Retinal pigment epithelial cell (primary cell): ENCODE measurements around the gene MAPK8IP1.

ENCODE experiments used
- DNase-seq: peaks from one replicate; pipeline ENCODE4 v3.0.0-alpha.2; 2010; ENCODE audit warnings: low read depth
- H3K4me3 ChIP-seq: 2 replicates; pipeline ENCODE4 v1.5.1; 2011; ENCODE audit warnings: mild to moderate bottlenecking, low read length, control low read depth, moderate library complexity
- TF ChIP-seq, protein P1 (sequence below): conservative IDR thresholded peaks from 2 replicates; pipeline ENCODE4 v1.5.1; 2011; ENCODE audit warnings: low read depth, low read length, control low read depth, inconsistent platforms

Gene MAPK8IP1

DNA sequence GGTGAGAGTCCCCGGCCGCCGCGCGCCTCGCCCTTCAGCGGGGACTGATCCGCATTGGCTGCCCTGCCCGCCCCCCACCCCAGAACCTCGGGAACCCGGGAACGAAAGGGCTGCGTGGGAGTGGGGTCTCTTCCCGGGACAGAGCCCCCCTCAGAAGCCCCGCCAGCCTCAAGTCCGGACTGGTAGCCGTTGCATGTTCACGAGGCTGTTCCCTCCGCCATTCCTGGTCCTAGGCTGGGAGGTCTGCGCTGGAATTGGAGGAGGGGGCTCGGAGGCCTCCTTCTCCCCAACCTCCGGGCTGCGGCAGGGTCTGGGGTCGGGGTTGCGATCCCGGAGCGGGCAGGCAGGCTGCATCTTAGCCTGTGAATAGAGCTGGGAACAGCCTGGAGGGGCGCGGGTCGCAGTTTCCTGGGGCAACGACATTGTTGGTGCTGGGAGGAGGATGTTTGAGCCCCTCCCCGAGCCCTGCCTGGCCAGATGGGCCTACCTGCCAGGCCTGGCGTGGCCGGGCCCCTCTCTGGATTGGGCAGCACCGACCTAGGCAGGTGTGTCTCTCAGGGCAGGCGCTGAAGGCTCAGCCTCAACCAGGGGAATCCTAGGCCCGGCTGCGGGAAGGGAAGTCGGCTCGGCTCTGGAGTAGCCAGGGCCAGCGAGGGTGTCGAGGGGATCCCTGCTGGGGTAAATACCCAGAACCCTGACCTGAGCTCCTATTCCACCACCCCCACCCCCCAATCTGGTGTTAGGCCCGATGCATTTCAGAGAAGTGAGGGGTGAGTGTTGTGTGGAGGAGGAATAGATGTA, 670 bp downstream of the MAPK8IP1 start:
- TF ChIP-seq, protein P1, sequence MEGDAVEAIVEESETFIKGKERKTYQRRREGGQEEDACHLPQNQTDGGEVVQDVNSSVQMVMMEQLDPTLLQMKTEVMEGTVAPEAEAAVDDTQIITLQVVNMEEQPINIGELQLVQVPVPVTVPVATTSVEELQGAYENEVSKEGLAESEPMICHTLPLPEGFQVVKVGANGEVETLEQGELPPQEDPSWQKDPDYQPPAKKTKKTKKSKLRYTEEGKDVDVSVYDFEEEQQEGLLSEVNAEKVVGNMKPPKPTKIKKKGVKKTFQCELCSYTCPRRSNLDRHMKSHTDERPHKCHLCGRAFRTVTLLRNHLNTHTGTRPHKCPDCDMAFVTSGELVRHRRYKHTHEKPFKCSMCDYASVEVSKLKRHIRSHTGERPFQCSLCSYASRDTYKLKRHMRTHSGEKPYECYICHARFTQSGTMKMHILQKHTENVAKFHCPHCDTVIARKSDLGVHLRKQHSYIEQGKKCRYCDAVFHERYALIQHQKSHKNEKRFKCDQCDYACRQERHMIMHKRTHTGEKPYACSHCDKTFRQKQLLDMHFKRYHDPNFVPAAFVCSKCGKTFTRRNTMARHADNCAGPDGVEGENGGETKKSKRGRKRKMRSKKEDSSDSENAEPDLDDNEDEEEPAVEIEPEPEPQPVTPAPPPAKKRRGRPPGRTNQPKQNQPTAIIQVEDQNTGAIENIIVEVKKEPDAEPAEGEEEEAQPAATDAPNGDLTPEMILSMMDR, result no peak

DNA sequence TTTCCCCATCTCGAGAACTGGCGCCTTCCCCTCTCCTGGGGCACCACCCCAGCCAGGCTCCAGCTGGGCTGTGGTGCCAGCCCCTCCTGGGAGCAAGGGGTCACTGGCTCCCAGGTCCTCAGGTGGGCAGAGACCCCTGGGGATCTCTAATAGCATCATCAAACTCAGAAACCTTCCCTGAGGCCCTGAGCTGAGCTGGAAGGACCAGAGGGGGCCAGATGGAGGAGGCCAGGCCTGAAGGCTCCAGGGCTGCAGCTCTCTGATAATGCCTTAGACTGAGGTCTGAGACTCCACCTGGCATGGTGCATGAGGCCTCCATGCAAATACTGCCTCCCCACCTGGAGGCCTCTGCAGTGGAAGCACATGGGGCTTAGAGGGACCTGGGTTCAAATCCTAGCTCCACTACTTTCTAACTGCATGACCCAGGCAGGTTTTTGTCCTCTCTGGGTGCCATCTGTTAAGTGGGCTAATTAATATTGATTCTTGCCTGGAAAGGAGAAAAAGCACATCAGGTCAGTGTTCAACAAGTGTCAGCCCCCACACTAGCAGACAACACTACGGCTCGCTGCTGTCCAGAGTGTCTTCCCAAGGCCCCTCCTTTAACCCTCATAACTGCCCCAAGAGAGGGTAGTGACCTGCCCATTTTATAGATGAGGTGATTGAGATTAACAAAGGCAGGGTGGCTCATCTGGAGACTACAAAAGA, 1.5 kb downstream of the MAPK8IP1 start:
- no peak overlapping the region for H3K4me3 ChIP-seq
- DNase-seq, result no peak
- TF ChIP-seq, protein P1, result no peak

More for the DNA sequence above, 670 bp downstream of the MAPK8IP1 start:
- peak overlapping the region; percentile 37 for H3K4me3 ChIP-seq
- no peak for DNase-seq

DNA sequence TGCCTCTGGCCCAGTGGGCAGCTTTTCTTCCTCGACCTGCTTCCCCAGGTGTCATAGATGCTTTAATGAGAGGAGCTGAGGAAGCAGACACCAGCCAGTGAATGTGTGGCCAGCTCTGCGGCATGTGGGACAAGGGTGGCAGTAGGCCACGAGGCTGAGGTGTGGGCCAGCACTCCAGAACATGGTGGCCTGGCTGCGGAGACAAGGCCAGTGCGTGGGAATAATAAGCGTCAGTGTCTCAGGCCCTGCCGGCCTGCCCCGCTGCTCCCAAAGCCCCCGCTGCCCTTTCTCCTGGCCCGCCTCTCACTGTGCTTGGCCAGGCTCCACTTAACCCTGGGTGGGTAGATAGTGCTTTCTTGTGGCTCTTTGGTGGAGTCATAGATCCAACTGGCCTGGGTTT, 2.1 kb downstream of the MAPK8IP1 start:
- TF ChIP-seq, protein P1, result no peak
- DNase-seq, result no peak
- H3K4me3 ChIP-seq, result no peak overlapping the region

DNA sequence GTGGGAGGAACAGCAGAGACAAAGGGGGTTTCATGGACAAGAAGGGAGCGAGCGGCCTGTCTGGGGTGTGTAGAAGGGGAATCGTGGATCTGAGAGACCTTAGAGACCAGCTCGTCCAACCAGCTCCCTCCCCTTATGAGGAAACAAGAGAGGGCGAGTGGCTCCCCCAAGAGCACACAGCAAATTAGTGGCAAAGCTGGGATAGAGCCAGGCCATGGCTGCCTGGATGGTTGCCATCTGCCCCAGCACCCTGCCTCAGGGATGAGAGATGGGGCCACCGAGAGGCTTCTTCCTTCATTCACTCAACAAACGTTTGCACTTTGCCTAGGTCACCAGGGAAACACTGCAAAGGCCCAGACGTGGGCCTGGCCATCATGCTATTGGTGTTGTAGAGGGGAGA, 4.1 kb downstream of the MAPK8IP1 start:
- H3K4me3 ChIP-seq, result no peak overlapping the region
- TF ChIP-seq, protein P1, result no peak
- no peak for DNase-seq

DNA sequence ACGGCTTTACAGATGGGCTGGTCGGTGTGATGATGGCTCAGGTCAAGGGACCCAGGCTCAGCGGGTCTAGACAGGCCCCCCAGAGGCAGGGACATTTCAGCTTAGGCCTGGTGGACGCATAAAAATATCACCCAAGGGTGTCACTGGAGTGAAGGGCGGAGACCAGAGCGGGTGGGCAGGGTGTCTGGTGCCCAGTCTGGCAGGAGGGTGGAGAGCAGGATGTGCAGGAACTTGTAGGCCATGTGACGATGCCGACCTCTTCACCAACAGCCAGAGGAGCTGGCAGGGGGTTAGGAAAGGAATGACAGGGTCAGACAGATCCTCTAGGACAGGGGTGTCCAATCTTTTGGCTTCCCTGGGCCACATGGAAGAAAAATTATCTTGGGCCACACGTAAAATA, 4.5 kb downstream of the MAPK8IP1 start:
- TF ChIP-seq, protein P1, result no peak
- no peak overlapping the region for H3K4me3 ChIP-seq
- no peak for DNase-seq

DNA sequence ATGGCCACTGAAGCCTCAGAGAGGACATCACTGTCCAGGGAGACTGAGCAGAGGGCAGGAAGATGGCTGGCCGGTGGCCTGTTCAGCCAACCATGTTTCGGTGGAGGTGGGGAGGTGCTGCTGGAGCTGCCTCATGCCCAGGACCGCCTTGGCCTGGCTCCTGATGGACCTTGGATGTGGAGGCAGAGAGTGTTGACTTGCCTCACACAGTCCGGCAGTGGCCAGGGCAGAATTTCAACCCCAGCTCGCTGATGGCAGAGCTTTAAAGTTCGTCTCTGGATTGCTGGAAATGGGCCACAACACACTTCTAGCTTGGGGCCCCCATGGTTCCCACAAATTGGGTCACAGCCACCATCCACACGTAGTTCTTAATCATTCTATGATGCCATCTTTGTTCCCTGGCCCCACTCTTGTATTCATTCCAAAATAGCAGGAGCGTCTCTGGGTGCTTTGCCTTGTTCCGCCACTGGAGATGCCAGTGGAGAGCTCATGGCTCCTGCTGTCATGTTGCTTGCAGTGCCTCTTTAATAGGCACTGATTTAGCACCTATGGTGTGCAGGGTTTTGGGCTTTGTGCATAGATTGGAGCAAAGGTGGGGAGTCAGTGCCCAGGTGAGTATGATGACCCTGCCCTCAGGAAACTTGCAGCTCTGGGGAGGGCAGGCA, 5.6 kb downstream of the MAPK8IP1 start:
- no peak overlapping the region for H3K4me3 ChIP-seq
- DNase-seq, result no peak
- TF ChIP-seq, protein P1, result no peak

DNA sequence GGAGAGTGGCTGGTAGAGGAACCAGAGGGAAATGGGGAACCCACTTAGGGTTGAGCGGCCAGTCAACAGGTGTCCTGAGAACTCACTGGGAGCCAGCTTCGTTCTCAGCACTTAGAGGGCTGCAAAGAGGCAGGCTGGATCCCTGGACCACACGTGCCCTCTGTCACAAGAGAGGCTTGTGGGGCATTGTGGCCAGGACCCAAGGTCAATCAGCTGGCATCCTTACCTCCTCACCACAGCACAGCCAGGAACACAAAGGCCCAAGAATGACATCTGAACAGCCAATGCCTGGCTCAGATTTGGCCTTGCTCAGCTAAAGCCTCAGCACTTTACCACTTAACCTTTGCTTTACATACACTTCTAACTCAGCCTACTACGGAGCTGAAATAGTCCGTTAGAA, 7.4 kb downstream of the MAPK8IP1 start:
- no peak for DNase-seq
- TF ChIP-seq, protein P1, result no peak
- H3K4me3 ChIP-seq, result no peak overlapping the region
